Measurements from ENCODE around the gene TMEM87A. TPM values are rescaled to one million over a fixed set of nuclear protein-coding genes. Genes with fewer than 3 reads are reported as not detected.
A peak's percentile ranks its signal among the peaks of the same experiment; 100 is the strongest.

TMEM87A gene
- total and polyA plus RNA-seq, 2 experiments from 2014 or later, result 41.8 to 43.5 TPM

- no peak overlapping the region; the same call in 1 of the 2 replicates for H3K27ac ChIP-seq (ENCODE audit: low read depth)
- Mint-ChIP-seq H3K36me3 (ENCODE audit: low read depth) (peaks cover 55% of the 10 kb centered on the region; the same call in 2 of the 3 replicates), H3K27ac (no peak overlapping the region), H3K4me1 (no peaks in the 10 kb centered on the region), H3K9me3 (no peaks in the 10 kb centered on the region), H3K27me3 (ENCODE audit: insufficient read depth, low read depth, poor library complexity) (no peaks in the 10 kb centered on the region), H3K4me3 (no peak overlapping the region)
- no peak for TF ChIP-seq NANOG (IDR thresholded peaks at IDR 0.05; ENCODE audit: borderline replicate concordance)
- DNase-seq (ENCODE audit: low spot score) (no peak), ATAC-seq (no peak)
- H3F3A ChIP-seq (replicated peaks; ENCODE audit: low read depth), result no peaks in the 10 kb centered on the region
- no peak overlapping the region for H3K4me2 ChIP-seq
- no peaks in the 10 kb centered on the region for H3K79me2 ChIP-seq (replicated peaks; ENCODE audit: insufficient read depth)
- peaks cover 34% of the 10 kb centered on the region; the same call in 1 of the 2 replicates for H3K36me3 ChIP-seq (ENCODE audit: insufficient read depth)
- no peak overlapping the region for H2AFZ ChIP-seq
- no peak overlapping the region for H3K4me3 ChIP-seq
- 0 out of 2 replicates have a peak, but pooled peaks cover 2% of the 10 kb centered on the region for H4K20me1 ChIP-seq (replicated peaks; ENCODE audit: insufficient read depth)
- H3K27me3 ChIP-seq (ENCODE audit: insufficient read depth), result no peaks in the 10 kb centered on the region
- H3K9me2 ChIP-seq (ENCODE audit: insufficient read depth), result no peaks in the 10 kb centered on the region
- H3K4me1 ChIP-seq (ENCODE audit: insufficient read depth), result no peaks in the 10 kb centered on the region
Observed at GRCh38 chr15:42218953-42219592, 54.2 kb downstream of the TMEM87A start.

- H4K20me1 ChIP-seq (replicated peaks; ENCODE audit: insufficient read depth), result 0 out of 2 replicates have a peak, but pooled peaks cover 2% of the 10 kb centered on the region
- Mint-ChIP-seq H3K36me3 (ENCODE audit: low read depth) (peaks cover 49% of the 10 kb centered on the region; the same call in 2 of the 3 replicates), H3K4me1 (no peaks in the 10 kb centered on the region), H3K27ac (no peak overlapping the region), H3K27me3 (ENCODE audit: insufficient read depth, low read depth, poor library complexity) (no peaks in the 10 kb centered on the region), H3K9me3 (no peaks in the 10 kb centered on the region), H3K4me3 (no peak overlapping the region)
- H3K9me2 ChIP-seq (ENCODE audit: insufficient read depth), result no peaks in the 10 kb centered on the region
- no peak overlapping the region for H3K27ac ChIP-seq (ENCODE audit: low read depth)
- H3K4me3 ChIP-seq, result no peak overlapping the region
- H3K36me3 ChIP-seq (ENCODE audit: insufficient read depth), result peaks cover 34% of the 10 kb centered on the region; the same call in 1 of the 2 replicates
- no peak for TF ChIP-seq STAT1 (IDR thresholded peaks at IDR 0.05; ENCODE audit: unreplicated experiment)
- no peak overlapping the region for H2AFZ ChIP-seq
- no peak overlapping the region for H3K4me2 ChIP-seq
- no peaks in the 10 kb centered on the region for H3K79me2 ChIP-seq (replicated peaks; ENCODE audit: insufficient read depth)
- ATAC-seq, result no peak
- no peak for DNase-seq (ENCODE audit: low spot score)
- no peaks in the 10 kb centered on the region for H3K4me1 ChIP-seq (ENCODE audit: insufficient read depth)
- H3F3A ChIP-seq (replicated peaks; ENCODE audit: low read depth), result no peaks in the 10 kb centered on the region
- no peaks in the 10 kb centered on the region for H3K27me3 ChIP-seq (ENCODE audit: insufficient read depth)
Observed at GRCh38 chr15:42217568-42217967, 55.7 kb downstream of the TMEM87A start.

- Histone ChIP-seq H3K4me2 (no peak overlapping the region), H3K36me3 (ENCODE audit: insufficient read depth) (peaks cover 36% of the 10 kb centered on the region; the same call in 1 of the 2 replicates), H3K4me3 (no peak overlapping the region), H4K20me1 (replicated peaks; ENCODE audit: insufficient read depth) (0 out of 2 replicates have a peak, but pooled peaks cover 2% of the 10 kb centered on the region), H3K4me1 (ENCODE audit: insufficient read depth) (no peaks in the 10 kb centered on the region), H3K79me2 (replicated peaks; ENCODE audit: insufficient read depth) (no peaks in the 10 kb centered on the region), H3K9me2 (ENCODE audit: insufficient read depth) (no peaks in the 10 kb centered on the region), H3K27me3 (ENCODE audit: insufficient read depth) (no peaks in the 10 kb centered on the region), H2AFZ (no peak overlapping the region), H3K27ac (ENCODE audit: low read depth) (no peak overlapping the region), H3F3A (replicated peaks; ENCODE audit: low read depth) (no peaks in the 10 kb centered on the region)
- no peak overlapping the region for H3K27ac Mint-ChIP-seq
- no peak for DNase-seq (ENCODE audit: low spot score)
- peaks cover 57% of the 10 kb centered on the region; the same call in 2 of the 3 replicates for H3K36me3 Mint-ChIP-seq (ENCODE audit: low read depth)
- no peaks in the 10 kb centered on the region for H3K9me3 Mint-ChIP-seq
- TF ChIP-seq CTCF (conservative IDR thresholded peaks at IDR 0.05; ENCODE audit: low read depth in 2 of 2) (peak in 1 of 2 experiments; percentile 26; a peak in 2 of 4 replicates), NANOG (IDR thresholded peaks at IDR 0.05; ENCODE audit: borderline replicate concordance) (no peak), ZNF114 (CRISPR knock-in tag; IDR thresholded peaks at IDR 0.05) (no peak), EZH2 (IDR thresholded peaks at IDR 0.05; ENCODE audit: low read depth, unreplicated experiment) (no peak), EZH2phosphoT487 (IDR thresholded peaks at IDR 0.05; ENCODE audit: unreplicated experiment) (no peak)
- no peak for ATAC-seq
- H3K27me3 Mint-ChIP-seq (ENCODE audit: insufficient read depth, low read depth, poor library complexity), result peaks cover 3% of the 10 kb centered on the region
- no peak overlapping the region for H3K4me3 Mint-ChIP-seq
- H3K4me1 Mint-ChIP-seq, result no peaks in the 10 kb centered on the region
Observed at GRCh38 chr15:42215913-42216829, 57.1 kb downstream of the TMEM87A start.
